Suprapubic skin (tissue), 4 donors: ENCODE data around the gene DMGDH. TPM values are rescaled to one million over a fixed set of nuclear protein-coding genes. Genes with fewer than 3 reads are reported as not detected.

Experiments used
- DNase-seq, 2 donors: peaks; one replicate each; pipeline ENCODE4 v3.0.0-alpha.2; 2019; ENCODE audit warnings: low spot score in 2 of 2
- H3K27ac ChIP-seq: fragments of 200-600 bp; sonication (generic); one replicate; pipeline ENCODE4 v1.5.1; 2019
- H3K27me3 ChIP-seq: fragments of 200-600 bp; sonication (generic); one replicate; pipeline ENCODE4 v1.5.1; 2019
- H3K36me3 ChIP-seq: fragments of 200-600 bp; sonication (generic); one replicate; pipeline ENCODE4 v1.5.1; 2019
- H3K4me1 ChIP-seq: fragments of 200-600 bp; sonication (generic); one replicate; pipeline ENCODE4 v1.5.1; 2019
- H3K4me3 ChIP-seq: fragments of 200-600 bp; sonication (generic); one replicate; pipeline ENCODE4 v1.5.1; 2019; ENCODE audit warnings: mild to moderate bottlenecking
- H3K9me3 ChIP-seq: fragments of 200-600 bp; sonication (generic); one replicate; pipeline ENCODE4 v1.5.1; 2019
- EP300 ChIP-seq: sonication (generic); formaldehyde crosslinking; IDR thresholded peaks from one replicate; pipeline ENCODE4 v1.6.1; 2017; ENCODE audit warnings: antibody characterized with exemption
- POLR2A ChIP-seq, 2 donors: fragments of 450-650 bp; IDR thresholded peaks; one replicate each; pipeline ENCODE4 v1.6.1; 2017; ENCODE audit warnings: antibody characterized with exemption in 2 of 2, mild to moderate bottlenecking in 2 of 2, moderate library complexity in 2 of 2
- POLR2AphosphoS5 ChIP-seq, 3 donors: sonication (generic); formaldehyde crosslinking; IDR thresholded peaks; one replicate each; pipeline ENCODE4 v1.6.1; 2017; ENCODE audit warnings: antibody characterized with exemption in 3 of 3
- WGBS: methylation state at CpG from one replicate; pipeline ENCODE4 v1.1.5; 2018; 5-methylcytosine and 5-hydroxymethylcytosine counted together
- total RNA-seq, 4 donors: library from RNA; depleted of rRNA; stranded (reverse); fragments of >200 nt; gene quantifications; one replicate each; pipeline ENCODE4 v1.1.0, GENCODE V29; 2016
- TF ChIP-seq, protein P1 (sequence below), 2 donors: fragments of 200-600 bp in 1 of 2; fragments of 450-650 bp in 1 of 2; sonication (generic) in 1 of 2; IDR thresholded peaks; one replicate each; pipeline ENCODE4 v1.5.1; 2016 to 2019; ENCODE audit warnings: antibody characterized with exemption in 2 of 2, mild to moderate bottlenecking in 1 of 2, moderate library complexity in 1 of 2

The DMGDH gene
- total RNA-seq, 4 donors from 2014 or later, result 0.55 to 2.8 (median 1.1) TPM; not detected in 1

DNA sequence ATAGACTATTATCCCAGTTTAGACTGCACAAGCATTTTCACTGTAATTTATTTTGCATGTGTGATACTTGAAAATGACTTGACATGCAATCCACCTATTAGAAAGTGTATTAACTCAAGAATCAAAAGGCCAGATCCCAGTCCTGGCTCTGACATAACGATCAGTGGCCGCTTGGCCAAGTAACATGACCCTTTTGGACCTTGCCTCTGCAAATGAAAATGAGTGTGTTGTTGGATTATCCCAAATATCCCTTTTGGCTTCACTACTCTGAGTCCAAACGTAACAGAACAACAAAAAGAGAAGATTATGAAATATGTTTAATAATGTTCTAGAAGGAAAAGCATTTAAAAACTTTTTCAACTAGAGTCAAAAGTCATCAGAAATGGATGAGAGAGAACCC, 19.0 kb downstream of the DMGDH start:
- 64% methylated on average over 3 of the region's 3 CpGs for WGBS
- TF ChIP-seq, protein P1, sequence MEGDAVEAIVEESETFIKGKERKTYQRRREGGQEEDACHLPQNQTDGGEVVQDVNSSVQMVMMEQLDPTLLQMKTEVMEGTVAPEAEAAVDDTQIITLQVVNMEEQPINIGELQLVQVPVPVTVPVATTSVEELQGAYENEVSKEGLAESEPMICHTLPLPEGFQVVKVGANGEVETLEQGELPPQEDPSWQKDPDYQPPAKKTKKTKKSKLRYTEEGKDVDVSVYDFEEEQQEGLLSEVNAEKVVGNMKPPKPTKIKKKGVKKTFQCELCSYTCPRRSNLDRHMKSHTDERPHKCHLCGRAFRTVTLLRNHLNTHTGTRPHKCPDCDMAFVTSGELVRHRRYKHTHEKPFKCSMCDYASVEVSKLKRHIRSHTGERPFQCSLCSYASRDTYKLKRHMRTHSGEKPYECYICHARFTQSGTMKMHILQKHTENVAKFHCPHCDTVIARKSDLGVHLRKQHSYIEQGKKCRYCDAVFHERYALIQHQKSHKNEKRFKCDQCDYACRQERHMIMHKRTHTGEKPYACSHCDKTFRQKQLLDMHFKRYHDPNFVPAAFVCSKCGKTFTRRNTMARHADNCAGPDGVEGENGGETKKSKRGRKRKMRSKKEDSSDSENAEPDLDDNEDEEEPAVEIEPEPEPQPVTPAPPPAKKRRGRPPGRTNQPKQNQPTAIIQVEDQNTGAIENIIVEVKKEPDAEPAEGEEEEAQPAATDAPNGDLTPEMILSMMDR (IDR thresholded peaks at IDR 0.05), result no peak
- TF ChIP-seq POLR2AphosphoS5 (IDR thresholded peaks at IDR 0.05), result no peak
- TF ChIP-seq EP300, result no peak
- TF ChIP-seq POLR2A (IDR thresholded peaks at IDR 0.05), result no peak
- no peak for DNase-seq

DNA sequence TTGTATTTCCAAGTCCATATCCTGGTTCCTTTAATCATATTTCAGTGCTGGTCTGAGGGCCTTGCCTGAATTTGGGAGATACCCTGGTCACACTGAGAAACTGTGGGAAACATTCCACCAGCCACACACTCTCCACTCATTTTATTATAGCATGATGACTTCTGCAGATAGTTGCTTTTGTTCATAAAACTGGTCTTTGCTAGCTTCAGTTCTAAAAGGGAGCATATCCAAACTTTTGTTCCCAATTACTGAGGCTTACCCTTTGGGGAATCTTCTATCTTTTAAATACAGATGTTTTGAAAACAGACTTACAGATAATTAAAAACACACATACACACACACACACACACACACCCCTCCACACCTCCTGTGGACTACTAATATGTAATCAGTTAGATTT, 21.0 kb downstream of the DMGDH start:
- Histone ChIP-seq H3K27ac (no peak overlapping the region), H3K4me3 (no peak overlapping the region), H3K9me3 (no peaks in the 10 kb centered on the region), H3K27me3 (no peaks in the 10 kb centered on the region), H3K36me3 (no peaks in the 10 kb centered on the region), H3K4me1 (no peaks in the 10 kb centered on the region)
- TF ChIP-seq, protein P1 (IDR thresholded peaks at IDR 0.05), result no peak
- TF ChIP-seq POLR2AphosphoS5 (IDR thresholded peaks at IDR 0.05), result no peak
- no peak for TF ChIP-seq POLR2A (IDR thresholded peaks at IDR 0.05)
- no peak for TF ChIP-seq EP300
- no peak for DNase-seq

More for the DNA sequence above, 19.0 kb downstream of the DMGDH start:
- H3K4me1 ChIP-seq, result no peaks in the 10 kb centered on the region
- no peak overlapping the region for H3K4me3 ChIP-seq
- H3K36me3 ChIP-seq, result no peaks in the 10 kb centered on the region
- H3K27ac ChIP-seq, result no peak overlapping the region
- H3K27me3 ChIP-seq, result no peaks in the 10 kb centered on the region
- H3K9me3 ChIP-seq, result no peaks in the 10 kb centered on the region

GRCh38 chr5:79047199-79047598, 22.3 kb downstream of the DMGDH start:
- Histone ChIP-seq H3K27me3 (no peaks in the 10 kb centered on the region), H3K4me3 (no peak overlapping the region), H3K9me3 (no peaks in the 10 kb centered on the region), H3K4me1 (no peaks in the 10 kb centered on the region), H3K27ac (no peak overlapping the region), H3K36me3 (no peaks in the 10 kb centered on the region)
- TF ChIP-seq, protein P1 (IDR thresholded peaks at IDR 0.05), result no peak
- no peak for TF ChIP-seq EP300
- no peak for TF ChIP-seq POLR2AphosphoS5 (IDR thresholded peaks at IDR 0.05)
- TF ChIP-seq POLR2A (IDR thresholded peaks at IDR 0.05), result no peak
- 91% methylated on average over 3 of the region's 3 CpGs for WGBS
- DNase-seq, result no peak

- no peak overlapping the region for H3K4me3 ChIP-seq
- no peaks in the 10 kb centered on the region for H3K27me3 ChIP-seq
- H3K36me3 ChIP-seq, result no peaks in the 10 kb centered on the region
- no peak overlapping the region for H3K27ac ChIP-seq
- peaks cover 3% of the 10 kb centered on the region for H3K9me3 ChIP-seq
- no peak for TF ChIP-seq EP300
- no peak for TF ChIP-seq POLR2AphosphoS5 (IDR thresholded peaks at IDR 0.05)
- no peak for TF ChIP-seq POLR2A (IDR thresholded peaks at IDR 0.05)
- TF ChIP-seq, protein P1 (IDR thresholded peaks at IDR 0.05), result no peak
- H3K4me1 ChIP-seq, result no peaks in the 10 kb centered on the region
- DNase-seq, result no peak
- 86% methylated on average over 3 of the region's 3 CpGs for WGBS
Observed at GRCh38 chr5:79042188-79042587, 27.3 kb downstream of the DMGDH start.

DNA sequence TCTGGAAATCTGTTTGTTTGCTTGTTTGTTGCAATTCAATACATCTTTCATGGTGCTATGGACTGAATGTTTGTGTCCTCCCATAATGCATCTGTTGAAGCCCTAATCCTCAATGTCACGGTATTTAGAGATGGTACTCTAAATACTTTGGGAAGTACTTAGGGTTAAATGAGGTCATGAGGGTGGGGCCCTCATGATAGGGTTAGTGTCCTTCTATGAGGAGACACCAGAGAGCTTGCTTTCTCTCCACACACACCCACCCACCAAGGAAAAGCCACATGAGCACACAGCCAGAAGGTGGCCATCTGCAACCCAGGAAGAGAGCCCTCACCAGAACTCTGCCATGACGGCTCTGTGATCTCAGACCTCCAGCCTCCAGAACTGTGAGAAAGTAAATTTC, 32.7 kb downstream of the DMGDH start:
- Histone ChIP-seq H3K4me1 (no peaks in the 10 kb centered on the region), H3K36me3 (no peaks in the 10 kb centered on the region), H3K9me3 (peaks cover 8% of the 10 kb centered on the region), H3K27ac (no peak overlapping the region), H3K4me3 (no peak overlapping the region), H3K27me3 (no peaks in the 10 kb centered on the region)
- TF ChIP-seq EP300, result no peak
- WGBS, result 93% methylated on average over 2 of the region's 2 CpGs
- no peak for DNase-seq

GRCh38 chr5:79035237-79035636, 34.2 kb downstream of the DMGDH start:
- DNase-seq, result no peak
- Histone ChIP-seq H3K36me3 (no peaks in the 10 kb centered on the region), H3K4me1 (no peaks in the 10 kb centered on the region), H3K27me3 (no peaks in the 10 kb centered on the region), H3K4me3 (no peak overlapping the region), H3K27ac (no peak overlapping the region), H3K9me3 (peaks cover 8% of the 10 kb centered on the region)
- no peak for TF ChIP-seq POLR2A (IDR thresholded peaks at IDR 0.05)
- TF ChIP-seq, protein P1 (IDR thresholded peaks at IDR 0.05), result no peak
- TF ChIP-seq EP300, result no peak
- TF ChIP-seq POLR2AphosphoS5 (IDR thresholded peaks at IDR 0.05), result no peak
- 93% methylated on average over 3 of the region's 3 CpGs for WGBS
